ENCODE data around the gene IL34.

DNA sequence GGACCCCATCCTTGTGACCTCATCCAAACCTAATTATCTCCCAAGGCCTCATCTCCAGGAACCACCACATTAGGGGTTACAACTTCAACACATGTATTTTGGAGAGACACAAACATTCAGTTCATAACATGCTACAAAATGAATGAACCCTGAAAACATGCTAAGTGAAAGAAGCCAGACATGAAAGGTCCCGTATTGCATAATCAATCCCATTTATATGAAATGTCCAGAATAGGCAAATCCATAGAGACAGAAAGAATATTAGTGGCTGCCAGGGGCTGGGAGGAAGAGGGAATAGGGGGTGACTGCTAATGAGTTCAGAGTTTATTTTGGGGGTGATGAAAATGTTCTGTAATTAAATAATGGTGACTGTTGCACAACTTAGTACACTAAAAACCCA, 3.7 kb upstream of the IL34 start:
- TF ChIP-seq, protein P1, sequence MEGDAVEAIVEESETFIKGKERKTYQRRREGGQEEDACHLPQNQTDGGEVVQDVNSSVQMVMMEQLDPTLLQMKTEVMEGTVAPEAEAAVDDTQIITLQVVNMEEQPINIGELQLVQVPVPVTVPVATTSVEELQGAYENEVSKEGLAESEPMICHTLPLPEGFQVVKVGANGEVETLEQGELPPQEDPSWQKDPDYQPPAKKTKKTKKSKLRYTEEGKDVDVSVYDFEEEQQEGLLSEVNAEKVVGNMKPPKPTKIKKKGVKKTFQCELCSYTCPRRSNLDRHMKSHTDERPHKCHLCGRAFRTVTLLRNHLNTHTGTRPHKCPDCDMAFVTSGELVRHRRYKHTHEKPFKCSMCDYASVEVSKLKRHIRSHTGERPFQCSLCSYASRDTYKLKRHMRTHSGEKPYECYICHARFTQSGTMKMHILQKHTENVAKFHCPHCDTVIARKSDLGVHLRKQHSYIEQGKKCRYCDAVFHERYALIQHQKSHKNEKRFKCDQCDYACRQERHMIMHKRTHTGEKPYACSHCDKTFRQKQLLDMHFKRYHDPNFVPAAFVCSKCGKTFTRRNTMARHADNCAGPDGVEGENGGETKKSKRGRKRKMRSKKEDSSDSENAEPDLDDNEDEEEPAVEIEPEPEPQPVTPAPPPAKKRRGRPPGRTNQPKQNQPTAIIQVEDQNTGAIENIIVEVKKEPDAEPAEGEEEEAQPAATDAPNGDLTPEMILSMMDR (IDR thresholded peaks at IDR 0.05): no peak
- TF ChIP-seq POLR2A (IDR thresholded peaks at IDR 0.05): no peak
